Stimulated activated CD8-positive, alpha-beta memory T cell treated with anti-CD3 and anti-CD28 coated beads, Interleukin-12 subunit alpha, Interleukin-12 subunit beta, amount 100 ng/mL, for 4 hours (primary cell): ENCODE results near the gene CST6.
"Not testable (repeated sequence)": the region's sequence is repeated elsewhere in the genome, so short reads cannot be mapped to it uniquely, and the experiment has no call there.

Experiments
- DNase-seq: peaks from one replicate; pipeline ENCODE4 v3.0.0-alpha.2; 2020; ENCODE audit warnings: low read depth

CST6 gene

GRCh38 chr11:66015454-66015881 is 3.7 kb downstream of the CST6 start:
- DNase-seq = no peak

- no peak for DNase-seq
Measured at GRCh38 chr11:66015936-66016792, 4.4 kb downstream of the CST6 start.

GRCh38 chr11:66016793-66017177 is 5.0 kb downstream of the CST6 start:
- DNase-seq = no peak

GRCh38 chr11:66017321-66017720 is 5.5 kb downstream of the CST6 start:
- peak; percentile 27 for DNase-seq

GRCh38 chr11:66020212-66020611 is 8.4 kb downstream of the CST6 start:
- DNase-seq = no peak

- peak; percentile 29 for DNase-seq
Measured at GRCh38 chr11:66020618-66021357, 9.0 kb downstream of the CST6 start.

- peak; percentile 61 for DNase-seq
Measured at GRCh38 chr11:66022401-66023185, 10.8 kb downstream of the CST6 start.

GRCh38 chr11:66023186-66023440 is 11.3 kb downstream of the CST6 start:
- DNase-seq = not testable (repeated sequence)

GRCh38 chr11:66026017-66026529 is 14.3 kb downstream of the CST6 start, which contains the start of gene CATSPER1:
CATSPER1 (minus strand) TSS chr11:66026479; CDS start chr11:66026379, 100 bp downstream.
- no peak for DNase-seq

- no peak for DNase-seq
Measured at GRCh38 chr11:66032957-66033735, 21.3 kb downstream of the CST6 start.

GRCh38 chr11:66035653-66036333 is 24.0 kb downstream of the CST6 start:
- no peak for DNase-seq

- no peak for DNase-seq
Measured at GRCh38 chr11:66036334-66036710, 24.5 kb downstream of the CST6 start.

GRCh38 chr11:66037327-66037726 is 25.5 kb downstream of the CST6 start:
- no peak for DNase-seq

- no peak for DNase-seq
Measured at GRCh38 chr11:66039765-66040164, 28.0 kb downstream of the CST6 start.

GRCh38 chr11:66042227-66042995 is 30.6 kb downstream of the CST6 start:
- no peak for DNase-seq

GRCh38 chr11:66042996-66043906 is 31.4 kb downstream of the CST6 start:
- no peak for DNase-seq

GRCh38 chr11:66044757-66045156 is 32.9 kb downstream of the CST6 start:
- no peak for DNase-seq

GRCh38 chr11:66045177-66045639 is 33.4 kb downstream of the CST6 start:
- peak; percentile 66 for DNase-seq

- no peak for DNase-seq
Measured at GRCh38 chr11:66046901-66047300, 35.1 kb downstream of the CST6 start.
